ENCODE measurements around the gene TNK1.

TNK1 gene

DNA sequence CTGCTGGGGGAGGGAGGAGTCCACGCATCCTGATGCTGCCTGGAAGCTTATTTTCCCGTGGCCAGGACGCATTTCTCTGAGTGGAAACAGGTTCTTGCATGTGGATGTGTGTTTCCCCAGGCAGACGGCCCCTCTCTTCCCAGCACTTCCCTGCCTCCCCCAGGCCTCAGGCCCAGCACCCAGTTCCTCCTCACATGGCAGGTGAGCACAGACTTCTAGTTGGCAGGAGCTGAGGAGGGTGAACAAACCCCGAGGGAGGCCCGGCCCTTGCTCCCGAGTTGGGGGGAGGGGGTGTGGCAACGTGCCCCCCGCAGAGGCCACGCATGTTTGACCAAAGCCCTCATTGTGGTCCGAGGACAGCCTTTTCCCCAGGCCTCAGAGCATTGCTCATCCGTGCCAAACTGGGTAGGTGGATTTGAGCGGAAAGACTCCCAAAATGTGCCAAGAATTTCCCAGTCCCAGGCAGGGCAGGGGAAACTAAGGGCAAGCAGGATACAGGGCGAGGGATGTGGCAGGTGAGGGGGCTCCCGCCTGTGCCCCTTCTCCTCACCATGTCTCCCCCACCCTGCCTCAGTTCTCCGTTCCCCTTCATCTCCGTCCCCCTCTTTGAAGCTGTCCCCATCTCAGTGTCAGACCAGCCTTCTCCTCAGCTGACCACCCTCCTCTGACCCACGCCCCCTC lies 37.7 kb downstream of the TNK1 start:
- H3K27ac ChIP-seq = no peak overlapping the region
- TF ChIP-seq, protein P1, sequence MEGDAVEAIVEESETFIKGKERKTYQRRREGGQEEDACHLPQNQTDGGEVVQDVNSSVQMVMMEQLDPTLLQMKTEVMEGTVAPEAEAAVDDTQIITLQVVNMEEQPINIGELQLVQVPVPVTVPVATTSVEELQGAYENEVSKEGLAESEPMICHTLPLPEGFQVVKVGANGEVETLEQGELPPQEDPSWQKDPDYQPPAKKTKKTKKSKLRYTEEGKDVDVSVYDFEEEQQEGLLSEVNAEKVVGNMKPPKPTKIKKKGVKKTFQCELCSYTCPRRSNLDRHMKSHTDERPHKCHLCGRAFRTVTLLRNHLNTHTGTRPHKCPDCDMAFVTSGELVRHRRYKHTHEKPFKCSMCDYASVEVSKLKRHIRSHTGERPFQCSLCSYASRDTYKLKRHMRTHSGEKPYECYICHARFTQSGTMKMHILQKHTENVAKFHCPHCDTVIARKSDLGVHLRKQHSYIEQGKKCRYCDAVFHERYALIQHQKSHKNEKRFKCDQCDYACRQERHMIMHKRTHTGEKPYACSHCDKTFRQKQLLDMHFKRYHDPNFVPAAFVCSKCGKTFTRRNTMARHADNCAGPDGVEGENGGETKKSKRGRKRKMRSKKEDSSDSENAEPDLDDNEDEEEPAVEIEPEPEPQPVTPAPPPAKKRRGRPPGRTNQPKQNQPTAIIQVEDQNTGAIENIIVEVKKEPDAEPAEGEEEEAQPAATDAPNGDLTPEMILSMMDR (conservative IDR thresholded peaks at IDR 0.05) = no peak

DNA sequence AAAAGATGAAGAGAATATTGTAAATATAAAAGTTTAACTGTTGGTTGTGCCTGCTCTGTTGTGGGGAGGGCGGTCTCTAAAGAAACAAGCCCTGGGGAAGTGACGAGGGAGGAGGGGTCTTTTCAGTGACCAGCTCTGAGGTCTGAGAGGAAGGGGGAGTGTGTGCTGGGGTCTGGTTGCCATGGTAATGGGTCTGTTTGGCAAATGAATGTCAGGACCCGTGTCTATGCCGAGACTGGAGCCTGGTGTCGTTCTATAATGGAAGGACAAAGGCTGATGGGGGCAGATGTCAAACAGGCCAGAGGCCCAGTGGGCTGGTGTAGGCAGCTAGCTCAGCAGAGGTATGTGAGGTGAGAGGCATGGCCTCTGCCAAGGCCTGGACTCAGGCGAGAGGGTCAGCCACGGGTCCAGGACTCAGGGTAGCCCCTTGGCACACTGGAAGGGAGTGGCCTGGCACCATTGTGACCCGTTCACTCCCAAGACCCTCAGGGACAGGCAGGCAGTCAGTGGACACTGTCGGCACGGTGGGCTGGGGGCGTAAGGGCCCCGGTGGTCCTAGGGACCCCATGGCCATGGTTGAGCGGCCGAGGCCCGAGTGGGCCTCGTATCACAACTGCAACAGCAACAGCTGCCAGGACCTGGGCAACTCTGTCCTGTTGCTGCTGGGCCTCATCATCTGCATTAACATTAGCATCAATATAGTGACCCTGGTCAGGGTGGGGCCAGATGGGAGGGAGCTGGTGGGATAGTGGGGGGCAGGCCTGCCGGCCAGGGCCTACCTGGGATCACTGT lies 39.1 kb downstream of the TNK1 start, which contains the start of gene SPEM1:
SPEM1 (plus strand) TSS at position 506 of the 792 bp plus-strand sequence; CDS start at position 567, 61 bp downstream.
- TF ChIP-seq, protein P1 (conservative IDR thresholded peaks at IDR 0.05) = no peak
- H3K27ac ChIP-seq = no peak within 1 kb of the TSS

DNA sequence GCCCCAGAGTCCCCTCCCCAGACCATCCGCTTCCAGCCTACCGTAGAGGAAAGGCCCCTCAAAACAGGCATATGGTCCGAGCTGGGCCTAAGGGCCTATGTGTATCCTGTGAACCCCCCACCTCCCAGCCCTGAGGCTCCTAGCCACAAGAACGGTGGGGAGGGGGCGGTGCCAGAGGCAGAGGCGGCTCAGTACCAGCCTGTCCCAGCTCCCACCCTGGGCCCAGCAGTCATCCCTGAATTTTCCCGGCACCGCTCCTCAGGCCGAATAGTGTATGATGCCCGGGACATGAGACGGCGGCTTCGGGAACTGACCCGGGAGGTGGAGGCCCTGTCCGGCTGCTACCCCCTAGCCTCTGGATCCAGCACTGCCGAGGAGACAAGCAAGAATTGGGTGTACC lies 40.3 kb downstream of the TNK1 start:
- TF ChIP-seq, protein P1 (conservative IDR thresholded peaks at IDR 0.05) = no peak
- no peak overlapping the region for H3K27ac ChIP-seq

GRCh38 chr17:7423679-7424078 lies 42.8 kb downstream of the TNK1 start:
- TF ChIP-seq, protein P1 (conservative IDR thresholded peaks at IDR 0.05) = no peak

DNA sequence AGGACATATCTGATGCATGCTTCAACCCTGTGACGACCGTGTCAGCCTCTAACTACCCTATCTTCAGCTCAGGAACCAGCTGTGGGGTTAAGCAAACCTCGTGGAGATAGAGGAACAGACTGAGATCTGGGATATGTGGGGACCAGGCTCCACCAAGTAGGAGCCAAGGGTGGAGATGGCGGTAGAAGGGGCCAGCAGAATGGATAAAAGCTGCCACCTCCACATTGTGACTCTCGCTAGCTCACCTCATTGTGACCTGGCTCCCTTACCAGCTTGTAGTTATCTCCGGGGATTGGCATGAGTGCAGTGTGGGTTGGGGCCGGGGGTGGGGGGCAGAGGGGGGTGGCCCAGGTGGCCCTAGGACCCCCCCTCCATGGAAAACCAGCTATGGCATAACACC lies 44.4 kb downstream of the TNK1 start, which contains the start of gene SPEM2:
SPEM2 (plus strand) TSS at position 301 of the 400 bp plus-strand sequence; CDS start at position 374, 73 bp downstream.
- H3K27ac ChIP-seq = no peak within 1 kb of the TSS
- TF ChIP-seq, protein P1 (conservative IDR thresholded peaks at IDR 0.05) = no peak

More at GRCh38 chr17:7423679-7424078, 42.8 kb downstream of the TNK1 start:
- no peak overlapping the region for H3K27ac ChIP-seq

GRCh38 chr17:7425756-7426155 lies 44.9 kb downstream of the TNK1 start:
- no peak overlapping the region for H3K27ac ChIP-seq

More at GRCh38 chr17:7425756-7426155, 44.9 kb downstream of the TNK1 start:
- TF ChIP-seq, protein P1 (conservative IDR thresholded peaks at IDR 0.05) = no peak
